LNCAP (cell line): ENCODE results near the gene CDC25B.

Experiments
- TF ChIP-seq, protein P1 (sequence below): fragments of 450-650 bp; IDR thresholded peaks from 2 replicates; pipeline ENCODE4 v1.5.1; 2017; ENCODE audit warnings: mild to moderate bottlenecking

CDC25B gene

DNA sequence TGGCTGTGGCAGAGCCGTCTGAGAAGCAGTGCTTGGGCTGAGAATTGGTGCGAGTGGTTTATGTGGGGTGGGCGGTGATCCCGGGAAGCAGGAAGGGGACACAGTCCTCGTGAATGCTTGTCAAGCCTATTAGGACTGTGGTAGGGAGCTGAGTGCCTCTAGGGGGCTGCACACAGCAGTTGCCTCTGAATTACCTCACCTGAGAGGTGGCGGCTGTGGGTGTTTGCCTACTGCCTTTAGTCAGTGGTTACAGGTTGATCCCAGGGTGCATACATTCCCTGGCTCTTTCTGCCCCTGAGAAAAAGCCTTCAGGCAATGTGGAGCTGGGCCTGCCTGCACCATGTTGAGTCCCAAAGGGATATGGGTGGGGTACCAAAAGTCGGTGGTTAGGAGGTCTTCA lies 29.4 kb downstream of the CDC25B start:
- TF ChIP-seq, protein P1, sequence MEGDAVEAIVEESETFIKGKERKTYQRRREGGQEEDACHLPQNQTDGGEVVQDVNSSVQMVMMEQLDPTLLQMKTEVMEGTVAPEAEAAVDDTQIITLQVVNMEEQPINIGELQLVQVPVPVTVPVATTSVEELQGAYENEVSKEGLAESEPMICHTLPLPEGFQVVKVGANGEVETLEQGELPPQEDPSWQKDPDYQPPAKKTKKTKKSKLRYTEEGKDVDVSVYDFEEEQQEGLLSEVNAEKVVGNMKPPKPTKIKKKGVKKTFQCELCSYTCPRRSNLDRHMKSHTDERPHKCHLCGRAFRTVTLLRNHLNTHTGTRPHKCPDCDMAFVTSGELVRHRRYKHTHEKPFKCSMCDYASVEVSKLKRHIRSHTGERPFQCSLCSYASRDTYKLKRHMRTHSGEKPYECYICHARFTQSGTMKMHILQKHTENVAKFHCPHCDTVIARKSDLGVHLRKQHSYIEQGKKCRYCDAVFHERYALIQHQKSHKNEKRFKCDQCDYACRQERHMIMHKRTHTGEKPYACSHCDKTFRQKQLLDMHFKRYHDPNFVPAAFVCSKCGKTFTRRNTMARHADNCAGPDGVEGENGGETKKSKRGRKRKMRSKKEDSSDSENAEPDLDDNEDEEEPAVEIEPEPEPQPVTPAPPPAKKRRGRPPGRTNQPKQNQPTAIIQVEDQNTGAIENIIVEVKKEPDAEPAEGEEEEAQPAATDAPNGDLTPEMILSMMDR = no peak

DNA sequence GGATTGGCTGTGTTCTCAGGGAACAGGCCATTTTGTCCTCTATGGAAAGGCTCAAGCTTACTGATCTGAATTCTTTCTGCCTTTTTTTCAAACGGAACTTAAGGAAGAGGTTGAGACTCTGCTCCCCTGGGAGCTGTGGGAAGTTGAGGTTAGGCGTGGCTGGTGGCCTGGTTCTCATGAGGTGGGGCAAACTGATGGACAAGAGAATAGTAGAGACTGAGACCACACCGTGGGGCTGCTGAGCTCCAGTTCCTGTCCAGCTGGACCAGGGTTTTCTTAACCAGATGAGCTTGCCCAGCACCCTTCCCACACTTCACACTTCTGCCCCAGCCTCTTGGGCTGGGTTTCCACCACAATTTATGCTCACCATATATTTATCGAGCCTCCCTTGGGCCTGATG lies 30.3 kb downstream of the CDC25B start:
- TF ChIP-seq, protein P1 = no peak

DNA sequence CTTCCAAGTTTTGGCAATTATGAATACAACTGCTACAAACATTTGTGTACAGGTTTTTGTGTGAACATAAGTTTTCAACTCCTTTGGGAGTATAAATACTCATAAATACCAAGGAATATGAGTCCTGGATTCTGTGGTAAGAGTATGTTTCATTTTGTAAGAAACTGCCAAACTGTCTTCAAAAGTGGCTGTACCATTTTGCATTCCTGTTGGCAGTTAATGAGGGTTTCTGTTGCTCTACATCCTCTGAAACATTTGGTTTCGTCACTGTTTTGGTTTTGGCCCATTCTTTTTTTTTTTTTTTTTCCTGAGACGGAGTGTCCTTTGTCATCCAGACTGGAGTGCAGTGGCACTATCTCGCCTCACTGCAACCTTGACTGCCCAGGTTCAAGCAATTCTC lies 32.7 kb downstream of the CDC25B start:
- TF ChIP-seq, protein P1 = no peak

DNA sequence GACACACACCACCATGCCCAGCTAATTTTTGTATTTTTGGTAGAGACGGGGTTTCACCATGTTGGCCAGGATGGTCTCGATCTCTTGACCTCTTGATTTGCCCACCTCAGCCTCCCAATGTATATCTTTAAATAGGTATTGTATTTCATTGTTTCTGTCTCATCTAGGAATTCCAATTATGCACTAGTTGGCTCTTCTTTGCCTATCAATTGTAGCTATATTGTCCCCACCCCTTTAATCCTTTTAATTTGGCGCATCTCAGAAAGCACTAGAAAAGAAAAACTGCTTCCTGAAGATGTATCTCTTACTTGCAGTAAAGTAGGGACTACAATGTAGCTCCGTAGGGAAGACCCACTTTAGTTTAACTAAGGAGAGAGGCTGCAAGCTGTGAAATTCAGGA lies 40.0 kb downstream of the CDC25B start:
- TF ChIP-seq, protein P1 = no peak

DNA sequence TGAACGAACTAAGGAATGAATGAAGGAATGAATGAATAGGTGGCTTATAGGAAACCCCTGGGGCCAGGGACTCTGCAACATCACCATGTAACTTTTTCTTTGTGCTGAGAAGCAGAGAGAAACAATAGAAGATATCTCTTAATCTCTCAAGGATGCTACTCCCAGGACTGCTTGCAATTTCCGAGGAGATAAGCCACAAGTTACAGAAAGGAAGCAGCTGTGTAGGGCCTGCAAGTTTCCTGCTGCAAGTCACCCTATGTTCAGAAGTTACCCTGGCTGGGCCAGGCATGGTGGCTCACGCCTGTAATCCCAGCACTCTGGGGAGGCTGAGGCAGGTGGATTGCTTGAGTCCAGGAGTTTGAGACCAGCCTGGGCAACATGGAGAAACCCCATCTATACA lies 43.2 kb downstream of the CDC25B start:
- TF ChIP-seq, protein P1 = no peak

DNA sequence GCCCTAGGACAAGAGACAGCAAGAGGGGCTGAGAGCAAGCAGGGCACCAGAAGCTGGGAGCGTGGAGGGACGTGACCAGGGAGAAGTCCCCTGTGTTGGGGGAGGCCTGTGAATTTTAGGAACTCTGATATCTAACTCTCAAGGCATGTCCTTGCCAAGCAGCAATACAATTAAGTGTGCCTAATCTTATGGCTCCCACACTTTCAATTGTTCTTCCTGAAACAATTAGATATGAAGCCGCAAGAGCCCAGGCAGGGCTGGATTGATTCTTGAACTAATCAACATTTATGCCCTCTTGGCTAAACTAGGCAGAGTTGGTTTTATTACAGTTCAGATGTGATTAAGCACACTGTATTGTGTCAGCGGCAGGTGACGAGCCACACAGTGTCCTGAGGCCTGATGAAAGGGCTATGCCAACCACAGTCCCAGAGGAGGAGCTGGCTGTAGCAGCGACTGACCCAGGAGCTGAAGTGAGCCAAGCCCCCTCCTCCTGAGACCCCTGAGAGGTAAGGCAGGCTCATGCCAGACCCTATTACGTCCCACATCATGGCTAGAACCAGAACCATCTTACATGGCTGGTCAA lies 46.3 kb downstream of the CDC25B start:
- TF ChIP-seq, protein P1 = no peak

DNA sequence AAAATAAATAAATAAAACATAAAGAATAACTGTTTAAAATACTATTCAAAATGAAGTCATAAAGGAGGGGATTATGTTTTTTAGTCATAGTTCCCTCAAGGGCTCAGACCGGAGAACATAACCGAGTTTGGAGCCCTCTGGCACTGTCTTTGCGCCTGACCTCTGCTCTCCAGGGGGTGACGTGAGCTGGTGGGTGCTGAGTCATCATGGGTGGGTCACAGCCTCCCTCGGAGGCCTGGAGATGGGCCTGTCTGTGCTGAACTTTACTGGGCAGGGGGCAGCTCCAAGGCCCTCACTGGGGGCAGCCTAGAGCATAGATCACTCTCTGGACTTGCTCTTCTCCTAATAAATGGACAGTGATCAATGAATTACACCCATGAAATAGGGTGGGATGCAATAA lies 47.4 kb downstream of the CDC25B start:
- TF ChIP-seq, protein P1 = no peak

DNA sequence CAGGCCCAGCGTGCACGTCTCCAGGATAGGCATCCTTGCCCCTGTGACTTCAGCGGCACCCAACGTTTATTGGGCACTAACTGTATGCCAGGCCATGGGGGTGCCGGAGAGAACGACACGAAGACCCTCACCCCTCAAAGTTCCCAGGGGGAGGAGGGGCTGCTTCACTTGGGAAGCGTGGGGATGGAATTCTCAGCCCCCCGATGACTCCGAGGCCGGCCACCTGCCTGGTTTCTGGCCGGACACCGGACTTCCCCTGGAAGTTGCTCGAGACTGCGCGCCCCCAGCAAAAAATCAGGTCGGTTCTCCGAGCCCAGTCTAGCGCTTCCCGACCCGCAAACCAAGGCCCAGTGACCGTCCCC lies 50.2 kb downstream of the CDC25B start:
- TF ChIP-seq, protein P1 = no peak
